Activated CD4-positive, alpha-beta T cell treated with anti-CD3 and anti-CD28 coated beads, Interleukin-2, amount 50 U/mL, for 48 hours (primary cell): ENCODE data around the gene AKAP13.

Source experiments
- DNase-seq, 2 experiments: peaks; one replicate each; pipeline ENCODE4 v3.0.0-alpha.2; 2020

AKAP13 gene

GRCh38 chr15:85748176-85748575 lies 367.8 kb downstream of the AKAP13 start:
- DNase-seq, result no peak

- DNase-seq, result no peak
Observed at GRCh38 chr15:85748729-85749128, 368.3 kb downstream of the AKAP13 start.

GRCh38 chr15:85749261-85750151 lies 369.1 kb downstream of the AKAP13 start:
- DNase-seq, result no peak

- DNase-seq, result no peak
Observed at GRCh38 chr15:85750319-85751290, 370.2 kb downstream of the AKAP13 start.

GRCh38 chr15:85751291-85752123 lies 371.1 kb downstream of the AKAP13 start:
- DNase-seq, result no peak

GRCh38 chr15:85752124-85752475 lies 371.7 kb downstream of the AKAP13 start:
- no peak for DNase-seq

GRCh38 chr15:85752491-85752961 lies 372.1 kb downstream of the AKAP13 start:
- no peak for DNase-seq

GRCh38 chr15:85753261-85753660 lies 372.9 kb downstream of the AKAP13 start:
- no peak for DNase-seq

GRCh38 chr15:85753791-85754452 lies 373.5 kb downstream of the AKAP13 start:
- DNase-seq, result no peak

- DNase-seq, result no peak
Observed at GRCh38 chr15:85754989-85755388, 374.6 kb downstream of the AKAP13 start.

- no peak for DNase-seq
Observed at GRCh38 chr15:85755471-85755870, 375.1 kb downstream of the AKAP13 start.

- no peak for DNase-seq
Observed at GRCh38 chr15:85755942-85756341, 375.5 kb downstream of the AKAP13 start.

GRCh38 chr15:85756411-85757072 lies 376.1 kb downstream of the AKAP13 start:
- DNase-seq, result no peak

- DNase-seq, result no peak
Observed at GRCh38 chr15:85757073-85757938, 376.9 kb downstream of the AKAP13 start.

- no peak for DNase-seq
Observed at GRCh38 chr15:85757939-85758654, 377.7 kb downstream of the AKAP13 start.

- DNase-seq, result no peak
Observed at GRCh38 chr15:85758655-85758978, 378.2 kb downstream of the AKAP13 start.

- DNase-seq, result no peak
Observed at GRCh38 chr15:85759376-85759775, 379.0 kb downstream of the AKAP13 start.

- no peak for DNase-seq
Observed at GRCh38 chr15:85760049-85760448, 379.6 kb downstream of the AKAP13 start.

GRCh38 chr15:85760531-85761371 lies 380.3 kb downstream of the AKAP13 start:
- no peak for DNase-seq
